Bronchial epithelial cell (primary cell): ENCODE data around the gene PRAME. TPM values are rescaled to one million over a fixed set of nuclear protein-coding genes. Genes with fewer than 3 reads are reported as not detected.

Experiments
- DNase-seq: peaks from one replicate; pipeline ENCODE4 v3.0.0-alpha.2; 2010; ENCODE audit warnings: low read depth
- FAIRE-seq: peaks from 2 replicates; lab custom pipeline; 2011; peaks lifted over from hg19 to GRCh38; lab: Jason Lieb, UNC
- H3K27me3 ChIP-seq: 2 replicates; pipeline ENCODE4 v1.5.1; 2011; ENCODE audit warnings: low read length; ENCODE audit not compliant: control insufficient read depth, insufficient read depth
- H3K36me3 ChIP-seq: 2 replicates; pipeline ENCODE4 v1.5.1; 2011; ENCODE audit warnings: low read length; ENCODE audit not compliant: control insufficient read depth, insufficient read depth
- H3K4me3 ChIP-seq: 2 replicates; pipeline ENCODE4 v1.5.1; 2011; ENCODE audit warnings: mild to moderate bottlenecking, low read depth, low read length, control low read depth
- total RNA-seq: library from RNA; depleted of rRNA; stranded (reverse); fragments of >200 nt; gene quantifications from 2 replicates; pipeline ENCODE4 v1.2.1, GENCODE V29; 2014
- TF ChIP-seq, protein P1 (sequence below): IDR thresholded peaks from 2 replicates; pipeline ENCODE4 v1.5.1; 2011; ENCODE audit warnings: mild to moderate bottlenecking, moderate library complexity, low read length, control low read depth, inconsistent platforms; ENCODE audit not compliant: insufficient read depth, severe bottlenecking

PRAME gene
- total RNA-seq, 1 donor from 2014 or later, result not detected

DNA sequence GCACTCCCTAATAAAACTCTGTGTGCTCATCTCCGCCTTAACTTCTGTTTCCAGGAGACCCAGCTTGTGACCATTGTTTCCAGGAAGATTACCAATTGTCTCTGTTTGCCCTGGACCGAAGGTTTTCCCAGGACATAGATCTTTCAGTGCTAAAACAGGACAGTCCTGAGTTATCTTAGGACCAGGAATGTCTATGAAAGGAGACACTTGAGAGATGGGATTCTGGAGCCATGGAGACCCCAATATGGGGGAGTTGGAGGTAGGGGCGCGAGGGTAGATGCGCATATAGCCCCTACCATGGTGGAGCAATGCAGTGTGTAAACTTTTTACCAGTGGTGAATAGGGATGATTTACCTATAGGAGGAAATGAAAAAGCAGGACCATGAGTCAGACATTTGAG, 10.2 kb upstream of the PRAME start:
- Histone ChIP-seq H3K27me3 (no peaks in the 10 kb centered on the region), H3K36me3 (no peaks in the 10 kb centered on the region), H3K4me3 (no peak overlapping the region)
- FAIRE-seq (peak; percentile 13), DNase-seq (no peak)
- TF ChIP-seq, protein P1, sequence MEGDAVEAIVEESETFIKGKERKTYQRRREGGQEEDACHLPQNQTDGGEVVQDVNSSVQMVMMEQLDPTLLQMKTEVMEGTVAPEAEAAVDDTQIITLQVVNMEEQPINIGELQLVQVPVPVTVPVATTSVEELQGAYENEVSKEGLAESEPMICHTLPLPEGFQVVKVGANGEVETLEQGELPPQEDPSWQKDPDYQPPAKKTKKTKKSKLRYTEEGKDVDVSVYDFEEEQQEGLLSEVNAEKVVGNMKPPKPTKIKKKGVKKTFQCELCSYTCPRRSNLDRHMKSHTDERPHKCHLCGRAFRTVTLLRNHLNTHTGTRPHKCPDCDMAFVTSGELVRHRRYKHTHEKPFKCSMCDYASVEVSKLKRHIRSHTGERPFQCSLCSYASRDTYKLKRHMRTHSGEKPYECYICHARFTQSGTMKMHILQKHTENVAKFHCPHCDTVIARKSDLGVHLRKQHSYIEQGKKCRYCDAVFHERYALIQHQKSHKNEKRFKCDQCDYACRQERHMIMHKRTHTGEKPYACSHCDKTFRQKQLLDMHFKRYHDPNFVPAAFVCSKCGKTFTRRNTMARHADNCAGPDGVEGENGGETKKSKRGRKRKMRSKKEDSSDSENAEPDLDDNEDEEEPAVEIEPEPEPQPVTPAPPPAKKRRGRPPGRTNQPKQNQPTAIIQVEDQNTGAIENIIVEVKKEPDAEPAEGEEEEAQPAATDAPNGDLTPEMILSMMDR, result no peak

DNA sequence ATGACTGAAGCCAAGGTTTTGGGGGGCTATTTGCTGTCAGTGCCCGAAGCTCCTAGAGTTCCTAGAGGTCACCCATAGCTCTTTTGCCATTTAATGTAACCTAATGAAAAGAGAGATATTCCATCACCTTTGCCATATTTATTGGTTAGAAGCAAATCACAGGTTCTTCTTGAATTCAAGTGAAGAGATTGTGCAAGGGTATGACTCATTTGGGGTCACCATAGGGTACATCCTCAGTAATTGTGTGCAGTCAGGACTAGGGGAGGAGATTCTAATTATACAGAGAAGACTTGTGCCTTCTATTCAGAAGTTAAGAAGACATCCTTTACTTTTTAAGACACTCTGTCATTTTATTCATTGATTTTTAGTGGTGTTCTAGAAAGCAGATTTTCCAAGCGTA, 6.9 kb upstream of the PRAME start:
- TF ChIP-seq, protein P1, result no peak
- H3K36me3 ChIP-seq, result no peaks in the 10 kb centered on the region
- FAIRE-seq (no peak), DNase-seq (peak; percentile 44)
- H3K4me3 ChIP-seq, result no peak overlapping the region
- H3K27me3 ChIP-seq, result no peaks in the 10 kb centered on the region

DNA sequence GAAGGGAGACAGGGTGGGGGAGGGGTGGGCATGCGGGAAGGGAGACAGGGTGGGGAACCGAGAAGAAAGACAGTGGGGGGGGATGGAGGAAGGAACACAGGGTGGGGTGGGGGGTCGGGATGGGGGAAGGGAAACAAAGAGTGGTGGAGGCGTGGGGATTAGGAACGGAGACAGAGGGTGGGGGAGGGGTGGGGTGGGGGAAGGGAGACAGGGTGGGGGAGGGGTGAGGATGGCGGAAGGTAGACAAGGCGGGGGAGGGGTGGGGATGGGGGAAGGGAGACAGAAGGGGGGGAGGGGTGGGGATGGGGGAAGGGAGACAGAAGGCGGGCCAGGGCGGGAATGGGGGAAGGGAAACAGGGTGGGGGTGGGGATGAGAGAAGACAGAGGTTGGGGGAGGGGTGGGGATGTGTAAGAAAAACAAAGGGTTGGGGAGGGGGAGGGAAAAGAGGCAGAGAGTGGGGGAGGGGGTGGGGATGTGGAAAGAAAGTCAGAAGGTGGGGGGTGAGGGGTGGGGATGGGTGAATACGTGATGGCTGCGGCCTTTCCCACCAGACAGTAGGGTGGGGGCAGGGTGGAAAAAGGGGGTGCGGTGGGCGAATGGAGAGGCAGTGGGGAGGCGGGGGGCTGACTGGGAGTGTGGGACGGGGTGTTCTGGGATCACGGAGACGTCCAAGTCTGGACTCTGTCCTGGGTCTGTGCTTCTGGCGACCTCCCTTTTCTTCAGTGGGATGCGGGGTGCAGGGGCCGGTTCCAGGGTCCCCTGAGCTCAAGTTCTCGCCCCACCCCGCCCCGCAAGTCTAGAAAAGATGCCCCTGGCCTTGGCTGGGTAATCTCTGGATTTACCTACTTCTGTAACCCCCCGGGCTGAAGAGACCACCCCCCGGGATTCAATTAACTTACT, 744 bp downstream of the PRAME start:
- Histone ChIP-seq H3K36me3 (no peaks in the 10 kb centered on the region), H3K4me3 (no peak overlapping the region), H3K27me3 (no peaks in the 10 kb centered on the region)
- TF ChIP-seq, protein P1, result no peak
- DNase-seq (no peak), FAIRE-seq (no peak)

DNA sequence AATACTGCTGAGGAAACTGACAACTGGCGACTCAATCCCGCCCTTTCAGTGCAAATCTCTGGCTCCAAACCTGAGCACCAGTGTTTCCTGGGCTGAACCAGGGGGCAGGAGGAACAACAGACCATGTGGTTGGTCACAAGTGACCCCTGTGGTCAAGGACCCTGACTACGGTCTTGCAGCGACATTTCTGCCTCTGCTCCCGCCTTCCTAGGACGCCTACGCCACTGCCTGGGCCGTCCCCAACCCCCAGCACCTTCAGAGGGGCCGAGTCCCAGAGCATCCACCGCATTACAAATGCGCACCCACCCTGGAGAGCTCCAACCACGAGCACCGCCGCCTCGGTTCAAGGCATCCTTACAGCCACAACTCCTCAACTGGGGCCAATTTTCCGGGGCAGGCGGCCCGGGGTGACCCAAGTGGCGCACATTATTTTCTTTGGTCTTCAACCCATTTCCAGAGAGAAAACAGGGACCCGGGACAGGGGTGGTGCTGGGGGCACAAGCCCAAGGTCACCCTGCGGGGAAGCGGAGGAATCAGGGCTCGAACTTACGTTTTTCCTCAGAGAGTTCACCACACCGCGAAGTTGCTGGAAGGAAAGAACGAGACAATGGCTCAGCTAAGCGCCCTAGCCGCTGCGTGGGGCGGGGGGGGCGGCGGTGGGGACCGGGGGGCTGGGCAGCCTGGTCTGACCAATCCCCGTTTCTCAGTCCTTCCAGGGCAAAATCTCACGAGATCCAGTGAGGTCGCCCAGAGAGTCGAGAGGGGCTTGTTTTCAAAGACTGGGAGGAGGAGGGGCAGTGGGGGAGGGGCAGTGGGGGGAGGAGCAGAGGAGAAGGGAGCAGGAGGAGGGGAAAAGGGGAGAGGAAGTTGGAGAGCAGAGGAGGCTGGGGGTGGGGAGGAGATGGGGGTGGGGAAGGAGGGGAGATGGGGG, 1.8 kb downstream of the PRAME start:
- DNase-seq (no peak), FAIRE-seq (no peak)
- Histone ChIP-seq H3K36me3 (no peaks in the 10 kb centered on the region), H3K27me3 (no peaks in the 10 kb centered on the region), H3K4me3 (no peak overlapping the region)
- TF ChIP-seq, protein P1, result no peak

DNA sequence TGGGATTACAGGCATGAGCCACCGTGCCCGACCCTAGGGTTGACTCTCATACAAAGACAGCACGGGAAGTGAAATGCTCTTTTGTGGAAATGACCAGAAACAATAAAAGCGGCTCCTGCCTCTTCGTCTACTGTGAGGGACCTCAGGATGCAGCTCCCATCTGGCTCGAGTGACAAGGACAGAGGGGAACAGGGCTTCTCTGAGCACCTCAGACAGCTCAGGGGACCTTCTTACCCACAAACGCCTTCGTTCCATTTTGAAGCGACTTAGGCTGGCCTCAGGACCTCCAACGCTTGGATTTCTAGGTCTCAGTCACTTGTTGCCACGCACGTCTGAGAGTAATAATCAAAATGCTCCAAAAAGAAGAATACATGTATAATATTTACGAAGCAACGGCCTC, 2.5 kb downstream of the PRAME start:
- TF ChIP-seq, protein P1, result no peak
- H3K27me3 ChIP-seq, result no peaks in the 10 kb centered on the region
- FAIRE-seq (no peak), DNase-seq (no peak)
- no peak overlapping the region for H3K4me3 ChIP-seq
- H3K36me3 ChIP-seq, result no peaks in the 10 kb centered on the region
